HL-60 (cell line): ENCODE measurements around the gene ARHGEF17.

ENCODE experiments used
- DNase-seq, 2 experiments: peaks; one replicate each; pipeline ENCODE4 v3.0.0-alpha.2; 2010 to 2020; ENCODE audit warnings: low read depth in 1 of 2, low spot score in 1 of 2
- H3K27ac ChIP-seq: fragments of 250-450 bp; sonication (Bioruptor Pico); replicated peaks from 2 replicates; pipeline ENCODE4 v1.5.1; 2020; ENCODE audit warnings: mild to moderate bottlenecking, moderate library complexity
- H3K27me3 ChIP-seq: fragments of 250-450 bp; sonication (Bioruptor Pico); 2 replicates; pipeline ENCODE4 v1.5.1; 2021; ENCODE audit warnings: mild to moderate bottlenecking, moderate library complexity; ENCODE audit not compliant: insufficient read depth, poor library complexity, severe bottlenecking
- H3K4me3 ChIP-seq: replicated peaks from 2 replicates; pipeline ENCODE4 v1.5.1; 2011; ENCODE audit warnings: mild to moderate bottlenecking, control low read depth, low read length; ENCODE audit not compliant: insufficient read depth
- GABPA ChIP-seq: IDR thresholded peaks from 2 replicates; pipeline ENCODE4 v1.6.1; 2012; ENCODE audit warnings: low read depth
- POLR2AphosphoS5 ChIP-seq: IDR thresholded peaks from 2 replicates; pipeline ENCODE4 v1.6.1; 2012; ENCODE audit warnings: low read depth
- SPI1 ChIP-seq: IDR thresholded peaks from 2 replicates; pipeline ENCODE4 v1.6.1; 2012; ENCODE audit warnings: low read depth, mild to moderate bottlenecking, borderline replicate concordance
- TF ChIP-seq, protein P1 (sequence below): IDR thresholded peaks from one replicate; pipeline ENCODE4 v1.5.1; 2011; ENCODE audit warnings: low read length, control low read depth, inconsistent platforms; ENCODE audit not compliant: insufficient read depth
- TF ChIP-seq, protein P2 (sequence below): IDR thresholded peaks from 2 replicates; pipeline ENCODE4 v1.6.1; 2012; ENCODE audit warnings: low read depth; ENCODE audit not compliant: insufficient replicate concordance

The ARHGEF17 gene

DNA sequence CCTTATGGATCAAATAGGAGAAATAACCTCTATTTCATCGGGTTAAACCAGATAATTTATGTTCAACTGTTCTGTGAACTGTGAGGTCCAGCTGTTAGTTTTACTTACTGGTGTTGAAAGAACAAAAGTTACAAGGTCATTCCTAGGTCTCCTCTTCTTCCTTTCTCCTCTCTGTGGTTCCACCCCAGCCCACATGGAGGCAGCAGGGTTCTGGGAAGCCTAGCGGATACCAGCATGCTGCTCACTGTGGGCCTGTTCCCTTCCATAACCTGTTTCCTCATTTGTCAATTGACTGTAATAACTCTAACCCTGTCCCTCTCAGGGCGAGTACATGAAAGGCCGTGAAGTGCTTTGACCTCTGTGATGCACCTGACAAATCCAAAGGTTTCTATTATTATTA, 96.0 kb downstream of the ARHGEF17 start:
- DNase-seq, result peak in 1 of 2 experiments; percentile 69
- no peak for TF ChIP-seq GABPA
- TF ChIP-seq SPI1, result no peak
- TF ChIP-seq, protein P1, sequence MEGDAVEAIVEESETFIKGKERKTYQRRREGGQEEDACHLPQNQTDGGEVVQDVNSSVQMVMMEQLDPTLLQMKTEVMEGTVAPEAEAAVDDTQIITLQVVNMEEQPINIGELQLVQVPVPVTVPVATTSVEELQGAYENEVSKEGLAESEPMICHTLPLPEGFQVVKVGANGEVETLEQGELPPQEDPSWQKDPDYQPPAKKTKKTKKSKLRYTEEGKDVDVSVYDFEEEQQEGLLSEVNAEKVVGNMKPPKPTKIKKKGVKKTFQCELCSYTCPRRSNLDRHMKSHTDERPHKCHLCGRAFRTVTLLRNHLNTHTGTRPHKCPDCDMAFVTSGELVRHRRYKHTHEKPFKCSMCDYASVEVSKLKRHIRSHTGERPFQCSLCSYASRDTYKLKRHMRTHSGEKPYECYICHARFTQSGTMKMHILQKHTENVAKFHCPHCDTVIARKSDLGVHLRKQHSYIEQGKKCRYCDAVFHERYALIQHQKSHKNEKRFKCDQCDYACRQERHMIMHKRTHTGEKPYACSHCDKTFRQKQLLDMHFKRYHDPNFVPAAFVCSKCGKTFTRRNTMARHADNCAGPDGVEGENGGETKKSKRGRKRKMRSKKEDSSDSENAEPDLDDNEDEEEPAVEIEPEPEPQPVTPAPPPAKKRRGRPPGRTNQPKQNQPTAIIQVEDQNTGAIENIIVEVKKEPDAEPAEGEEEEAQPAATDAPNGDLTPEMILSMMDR, result peak; percentile 43
- no peaks in the 10 kb centered on the region for H3K27me3 ChIP-seq

DNA sequence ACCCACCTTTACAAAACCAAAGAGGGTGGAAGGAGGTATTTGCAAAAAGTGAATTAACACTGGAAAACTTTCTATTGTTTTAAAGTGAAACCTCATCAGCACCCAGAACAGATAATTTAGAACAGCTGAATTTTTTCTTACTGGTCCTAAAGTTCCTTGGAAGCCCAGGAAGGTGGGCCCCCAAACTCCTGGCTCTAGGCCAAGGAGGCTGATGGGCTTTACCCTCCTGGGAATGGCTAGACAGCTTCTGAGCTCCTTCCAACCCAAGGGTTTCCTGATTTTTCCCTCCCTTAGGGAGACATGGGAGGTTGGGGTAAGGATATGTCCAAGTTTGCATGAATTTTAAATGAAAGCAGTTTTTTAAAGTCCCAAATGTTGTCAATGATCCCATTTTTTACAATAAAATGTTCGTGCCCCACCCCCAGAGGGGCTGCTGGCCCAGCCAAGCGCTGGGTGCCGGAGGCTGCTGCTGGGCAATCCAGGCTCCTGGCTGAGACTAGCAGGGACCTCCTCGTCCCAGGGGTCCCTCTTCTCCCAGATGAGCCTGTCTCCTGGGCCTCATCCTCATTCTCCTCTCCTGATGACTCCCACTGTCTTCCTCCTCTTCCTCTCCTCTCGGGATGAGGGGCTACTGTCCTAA, 96.5 kb downstream of the ARHGEF17 start:
- Histone ChIP-seq H3K4me3 (no peak overlapping the region), H3K27me3 (no peaks in the 10 kb centered on the region), H3K27ac (no peak overlapping the region)
- no peak for DNase-seq
- TF ChIP-seq, protein P1, result no peak
- TF ChIP-seq, protein P2, sequence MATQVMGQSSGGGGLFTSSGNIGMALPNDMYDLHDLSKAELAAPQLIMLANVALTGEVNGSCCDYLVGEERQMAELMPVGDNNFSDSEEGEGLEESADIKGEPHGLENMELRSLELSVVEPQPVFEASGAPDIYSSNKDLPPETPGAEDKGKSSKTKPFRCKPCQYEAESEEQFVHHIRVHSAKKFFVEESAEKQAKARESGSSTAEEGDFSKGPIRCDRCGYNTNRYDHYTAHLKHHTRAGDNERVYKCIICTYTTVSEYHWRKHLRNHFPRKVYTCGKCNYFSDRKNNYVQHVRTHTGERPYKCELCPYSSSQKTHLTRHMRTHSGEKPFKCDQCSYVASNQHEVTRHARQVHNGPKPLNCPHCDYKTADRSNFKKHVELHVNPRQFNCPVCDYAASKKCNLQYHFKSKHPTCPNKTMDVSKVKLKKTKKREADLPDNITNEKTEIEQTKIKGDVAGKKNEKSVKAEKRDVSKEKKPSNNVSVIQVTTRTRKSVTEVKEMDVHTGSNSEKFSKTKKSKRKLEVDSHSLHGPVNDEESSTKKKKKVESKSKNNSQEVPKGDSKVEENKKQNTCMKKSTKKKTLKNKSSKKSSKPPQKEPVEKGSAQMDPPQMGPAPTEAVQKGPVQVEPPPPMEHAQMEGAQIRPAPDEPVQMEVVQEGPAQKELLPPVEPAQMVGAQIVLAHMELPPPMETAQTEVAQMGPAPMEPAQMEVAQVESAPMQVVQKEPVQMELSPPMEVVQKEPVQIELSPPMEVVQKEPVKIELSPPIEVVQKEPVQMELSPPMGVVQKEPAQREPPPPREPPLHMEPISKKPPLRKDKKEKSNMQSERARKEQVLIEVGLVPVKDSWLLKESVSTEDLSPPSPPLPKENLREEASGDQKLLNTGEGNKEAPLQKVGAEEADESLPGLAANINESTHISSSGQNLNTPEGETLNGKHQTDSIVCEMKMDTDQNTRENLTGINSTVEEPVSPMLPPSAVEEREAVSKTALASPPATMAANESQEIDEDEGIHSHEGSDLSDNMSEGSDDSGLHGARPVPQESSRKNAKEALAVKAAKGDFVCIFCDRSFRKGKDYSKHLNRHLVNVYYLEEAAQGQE, result no peak
- TF ChIP-seq GABPA (no peak), SPI1 (no peak), POLR2AphosphoS5 (no peak)

More for the DNA sequence above, 96.0 kb downstream of the ARHGEF17 start:
- Histone ChIP-seq H3K27ac (no peak overlapping the region), H3K4me3 (no peak overlapping the region)

DNA sequence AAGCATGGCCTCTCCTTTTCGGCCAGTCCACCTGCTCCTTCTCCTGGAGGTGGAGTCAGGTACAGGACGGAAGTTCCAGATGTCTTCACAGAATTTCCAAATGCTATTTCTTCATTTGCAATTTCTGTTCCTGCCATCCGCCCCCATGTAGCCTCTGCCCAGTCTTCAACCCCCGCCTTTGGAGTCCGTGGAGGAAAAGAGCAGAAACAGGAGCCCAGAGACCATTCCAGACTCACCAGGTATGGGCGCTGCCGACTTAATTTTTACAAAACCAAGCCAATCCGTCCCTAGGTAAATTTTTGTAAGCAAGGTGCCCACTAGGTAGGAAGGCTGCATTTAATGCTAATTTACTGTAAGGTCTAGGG, 97.1 kb downstream of the ARHGEF17 start:
- TF ChIP-seq POLR2AphosphoS5 (no peak), GABPA (no peak), SPI1 (no peak)
- TF ChIP-seq, protein P1, result no peak
- TF ChIP-seq, protein P2, result no peak
- Histone ChIP-seq H3K27ac (no peak overlapping the region), H3K27me3 (no peaks in the 10 kb centered on the region), H3K4me3 (no peak overlapping the region)
- DNase-seq, result no peak

DNA sequence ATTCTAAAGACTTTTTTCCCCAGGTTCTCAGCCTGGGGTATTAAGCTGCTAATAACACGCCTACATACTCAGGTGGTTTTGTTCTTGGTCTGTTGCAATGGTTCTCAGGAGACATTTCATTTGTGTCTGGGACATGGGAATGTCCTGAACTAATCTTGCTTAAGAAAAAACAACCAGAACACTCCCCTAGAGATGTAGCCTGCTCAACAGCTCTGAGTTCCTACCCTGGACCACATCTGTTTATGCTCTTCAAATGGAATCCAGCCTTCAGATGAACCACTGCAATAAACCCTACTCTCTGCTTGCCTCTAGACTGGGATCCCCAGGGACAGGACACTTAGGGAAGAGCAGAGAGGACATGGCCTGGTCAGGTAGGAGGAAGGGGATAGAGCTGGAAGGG, 98.1 kb downstream of the ARHGEF17 start:
- H3K27me3 ChIP-seq, result no peaks in the 10 kb centered on the region
- TF ChIP-seq SPI1, result no peak

More for the DNA sequence above, 98.1 kb downstream of the ARHGEF17 start:
- Histone ChIP-seq H3K4me3 (no peak overlapping the region), H3K27ac (no peak overlapping the region)
- DNase-seq, result no peak
